Effector memory CD8-positive, alpha-beta T cell (primary cell): ENCODE results near the gene DHX29.
A peak's percentile ranks its signal among the peaks of the same experiment; 100 is the strongest.

Experiments used
- ATAC-seq: fragments of 150-1000 bp; cut with Tn5 transposase; replicated peaks from 2 replicates; pipeline ENCODE4 v1.10.0; 2021; ENCODE audit warnings: mild to moderate bottlenecking, moderate library complexity
- DNase-seq, 3 experiments: peaks; one replicate each; pipeline ENCODE4 v3.0.0; 2021
- H3K27ac Mint-ChIP-seq, 2 donors: one replicate each; pipeline ENCODE4 v1.8.0; 2022; ENCODE audit warnings: mild to moderate bottlenecking in 2 of 2, mixed read lengths in 2 of 2, moderate library complexity in 2 of 2
- H3K27me3 Mint-ChIP-seq, 2 donors: one replicate each; pipeline ENCODE4 v1.8.0; 2022; ENCODE audit warnings: mixed read lengths in 2 of 2
- H3K36me3 Mint-ChIP-seq: one replicate; pipeline ENCODE4 v1.8.0; 2022; ENCODE audit warnings: mild to moderate bottlenecking, moderate library complexity, mixed read lengths; ENCODE audit not compliant: insufficient read depth
- H3K4me1 Mint-ChIP-seq, 2 donors: one replicate each; pipeline ENCODE4 v1.8.0; 2022; ENCODE audit warnings: low read depth in 2 of 2, mixed read lengths in 2 of 2
- H3K4me3 Mint-ChIP-seq, 2 donors: one replicate each; pipeline ENCODE4 v1.8.0; 2022; ENCODE audit warnings: mild to moderate bottlenecking in 2 of 2, mixed read lengths in 2 of 2, moderate library complexity in 2 of 2
- H3K9me3 Mint-ChIP-seq, 2 donors: one replicate each; pipeline ENCODE4 v1.8.0; 2022; ENCODE audit warnings: mixed read lengths in 2 of 2
- total RNA-seq, 9 experiments: gene quantifications; one replicate each; lab custom pipeline; 2026; lab: John Stamatoyannopoulos, UW

The DHX29 gene, protein sequence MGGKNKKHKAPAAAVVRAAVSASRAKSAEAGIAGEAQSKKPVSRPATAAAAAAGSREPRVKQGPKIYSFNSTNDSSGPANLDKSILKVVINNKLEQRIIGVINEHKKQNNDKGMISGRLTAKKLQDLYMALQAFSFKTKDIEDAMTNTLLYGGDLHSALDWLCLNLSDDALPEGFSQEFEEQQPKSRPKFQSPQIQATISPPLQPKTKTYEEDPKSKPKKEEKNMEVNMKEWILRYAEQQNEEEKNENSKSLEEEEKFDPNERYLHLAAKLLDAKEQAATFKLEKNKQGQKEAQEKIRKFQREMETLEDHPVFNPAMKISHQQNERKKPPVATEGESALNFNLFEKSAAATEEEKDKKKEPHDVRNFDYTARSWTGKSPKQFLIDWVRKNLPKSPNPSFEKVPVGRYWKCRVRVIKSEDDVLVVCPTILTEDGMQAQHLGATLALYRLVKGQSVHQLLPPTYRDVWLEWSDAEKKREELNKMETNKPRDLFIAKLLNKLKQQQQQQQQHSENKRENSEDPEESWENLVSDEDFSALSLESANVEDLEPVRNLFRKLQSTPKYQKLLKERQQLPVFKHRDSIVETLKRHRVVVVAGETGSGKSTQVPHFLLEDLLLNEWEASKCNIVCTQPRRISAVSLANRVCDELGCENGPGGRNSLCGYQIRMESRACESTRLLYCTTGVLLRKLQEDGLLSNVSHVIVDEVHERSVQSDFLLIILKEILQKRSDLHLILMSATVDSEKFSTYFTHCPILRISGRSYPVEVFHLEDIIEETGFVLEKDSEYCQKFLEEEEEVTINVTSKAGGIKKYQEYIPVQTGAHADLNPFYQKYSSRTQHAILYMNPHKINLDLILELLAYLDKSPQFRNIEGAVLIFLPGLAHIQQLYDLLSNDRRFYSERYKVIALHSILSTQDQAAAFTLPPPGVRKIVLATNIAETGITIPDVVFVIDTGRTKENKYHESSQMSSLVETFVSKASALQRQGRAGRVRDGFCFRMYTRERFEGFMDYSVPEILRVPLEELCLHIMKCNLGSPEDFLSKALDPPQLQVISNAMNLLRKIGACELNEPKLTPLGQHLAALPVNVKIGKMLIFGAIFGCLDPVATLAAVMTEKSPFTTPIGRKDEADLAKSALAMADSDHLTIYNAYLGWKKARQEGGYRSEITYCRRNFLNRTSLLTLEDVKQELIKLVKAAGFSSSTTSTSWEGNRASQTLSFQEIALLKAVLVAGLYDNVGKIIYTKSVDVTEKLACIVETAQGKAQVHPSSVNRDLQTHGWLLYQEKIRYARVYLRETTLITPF (N-terminal part only)
- total RNA-seq: 37.0 to 89.3 (median 73.7) reads per million in 9 experiments

GRCh38 chr5:55307383-55308253 is at the start of gene DHX29, which contains the start of gene MTREX:
TSS of gene DHX29 (minus strand) at chr5:55307694. CDS start at chr5:55307573, 121 bp downstream.
TSS of gene MTREX (plus strand) at chr5:55307989. CDS start at chr5:55308014, 25 bp downstream.
- Mint-ChIP-seq H3K36me3 (peaks cover 10% of the 10 kb centered on the region), H3K27ac (no peak within 1 kb of the TSS), H3K9me3 (no peaks in the 10 kb centered on the region), H3K4me3 (no peak within 1 kb of the TSS), H3K27me3 (no peaks in the 10 kb centered on the region), H3K4me1 (peaks cover 13 to 25% of the 10 kb centered on the region in 2 donors)
- DNase-seq (peak; percentile 85 to 87 (median 85)), ATAC-seq (peak; percentile 92)

GRCh38 chr5:55356896-55357295 is 49.4 kb upstream of the DHX29 start:
- H3K27ac Mint-ChIP-seq: no peak overlapping the region
- H3K9me3 Mint-ChIP-seq: no peaks in the 10 kb centered on the region
- ATAC-seq (no peak), DNase-seq (no peak)
- peaks cover 0 to 3% of the 10 kb centered on the region in 2 donors for H3K4me1 Mint-ChIP-seq
- peaks cover 58% of the 10 kb centered on the region for H3K36me3 Mint-ChIP-seq
- H3K27me3 Mint-ChIP-seq: no peaks in the 10 kb centered on the region
- no peak overlapping the region for H3K4me3 Mint-ChIP-seq

- H3K4me1 Mint-ChIP-seq: peaks cover 0 to 6% of the 10 kb centered on the region in 2 donors
- no peak overlapping the region for H3K27ac Mint-ChIP-seq
- no peaks in the 10 kb centered on the region for H3K9me3 Mint-ChIP-seq
- DNase-seq (no peak), ATAC-seq (no peak)
- no peak overlapping the region for H3K4me3 Mint-ChIP-seq
- H3K36me3 Mint-ChIP-seq: peaks cover 87% of the 10 kb centered on the region
- H3K27me3 Mint-ChIP-seq: no peaks in the 10 kb centered on the region
These were observed 43.3 kb upstream of the DHX29 start for GRCh38 chr5:55350754-55351153.

GRCh38 chr5:55347786-55348185 is 40.3 kb upstream of the DHX29 start:
- Mint-ChIP-seq H3K27ac (no peak overlapping the region), H3K36me3 (peaks cover 86% of the 10 kb centered on the region), H3K4me3 (no peak overlapping the region), H3K4me1 (peaks cover 2 to 3% of the 10 kb centered on the region in 2 donors), H3K9me3 (no peaks in the 10 kb centered on the region), H3K27me3 (no peaks in the 10 kb centered on the region)
- DNase-seq: no peak
- no peak for ATAC-seq

DNA sequence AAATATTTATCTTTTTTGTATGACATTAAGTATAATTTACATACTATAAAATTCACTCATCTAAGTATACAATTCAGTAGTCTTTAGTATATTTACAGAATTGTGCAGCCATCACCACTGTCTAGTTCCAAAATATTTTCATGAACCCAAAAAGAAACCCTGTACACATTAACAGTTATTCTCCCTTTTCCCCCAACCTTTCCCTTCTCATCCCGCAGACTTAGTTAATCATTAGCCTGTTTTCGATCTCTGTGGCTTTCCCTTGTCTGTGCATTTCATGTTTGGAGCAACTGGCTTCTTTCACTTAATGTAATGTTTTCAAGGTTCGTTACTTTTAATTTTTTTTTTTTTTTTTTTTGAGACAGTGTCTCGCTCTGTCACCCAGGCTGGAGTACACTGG is 37.8 kb upstream of the DHX29 start:
- H3K36me3 Mint-ChIP-seq: peaks cover 84% of the 10 kb centered on the region
- H3K27ac Mint-ChIP-seq: no peak overlapping the region
- DNase-seq (no peak), ATAC-seq (no peak)
- no peak overlapping the region for H3K4me3 Mint-ChIP-seq
- H3K9me3 Mint-ChIP-seq: no peaks in the 10 kb centered on the region
- no peaks in the 10 kb centered on the region for H3K27me3 Mint-ChIP-seq
- peaks cover 2 to 3% of the 10 kb centered on the region in 2 donors for H3K4me1 Mint-ChIP-seq

DNA sequence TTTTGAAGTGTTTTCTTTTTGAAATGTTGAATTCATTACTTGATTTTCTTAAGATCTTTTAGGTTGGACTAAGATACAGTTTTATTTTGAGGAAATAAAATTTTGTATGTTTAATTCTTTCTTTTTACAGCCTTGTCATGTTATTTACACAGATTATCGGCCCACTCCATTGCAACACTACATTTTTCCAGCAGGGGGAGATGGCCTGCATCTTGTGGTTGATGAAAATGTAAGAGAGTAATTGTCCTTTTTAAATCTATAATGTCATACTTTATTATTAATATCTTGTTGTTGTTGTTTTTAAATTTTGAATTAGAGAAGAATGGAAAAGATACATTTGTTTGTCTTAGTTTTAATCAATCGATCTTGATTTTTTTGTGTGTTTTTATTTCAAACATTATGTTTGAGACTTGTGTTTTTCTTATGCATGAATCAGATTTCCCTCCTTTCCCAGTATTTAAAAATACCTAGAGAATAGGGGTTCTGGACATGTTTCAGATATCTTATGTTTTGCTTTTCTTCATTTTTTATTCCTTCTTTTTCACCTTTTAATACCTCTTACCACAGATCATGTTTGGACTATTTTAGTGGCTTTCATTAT is 37.0 kb upstream of the DHX29 start:
- Mint-ChIP-seq H3K9me3 (no peaks in the 10 kb centered on the region), H3K4me3 (no peak overlapping the region), H3K4me1 (peaks cover 2 to 3% of the 10 kb centered on the region in 2 donors), H3K36me3 (peaks cover 76% of the 10 kb centered on the region), H3K27ac (peak overlapping the region in 1 of 2 donors; percentile 60), H3K27me3 (no peaks in the 10 kb centered on the region)
- ATAC-seq (peak; percentile 72), DNase-seq (peak; percentile 56 to 71 (median 58))

DNA sequence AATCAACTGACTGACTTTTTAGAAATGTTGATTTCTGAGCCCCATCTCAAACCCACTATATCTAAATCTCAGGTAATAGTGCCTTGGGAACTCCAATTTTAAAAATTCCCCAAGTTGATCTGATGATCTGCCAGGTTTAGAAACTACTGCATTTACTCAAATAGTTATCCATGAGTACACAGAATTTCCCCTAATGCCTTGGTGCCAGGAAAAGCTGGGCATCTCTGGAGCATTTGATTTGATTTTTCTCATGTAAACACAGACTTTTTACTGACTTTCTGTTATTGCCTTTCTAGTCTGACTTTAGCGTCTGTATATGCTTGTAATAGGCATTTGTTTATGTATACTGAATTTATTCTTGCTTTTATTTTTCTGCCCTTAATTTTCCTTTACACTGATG is 36.1 kb upstream of the DHX29 start:
- H3K27me3 Mint-ChIP-seq: no peaks in the 10 kb centered on the region
- DNase-seq (no peak), ATAC-seq (no peak)
- H3K27ac Mint-ChIP-seq: peak overlapping the region in 1 of 2 donors; percentile 32
- H3K36me3 Mint-ChIP-seq: peaks cover 74% of the 10 kb centered on the region
- peaks cover 3 to 7% of the 10 kb centered on the region in 2 donors for H3K4me1 Mint-ChIP-seq
- no peak overlapping the region for H3K4me3 Mint-ChIP-seq
- no peaks in the 10 kb centered on the region for H3K9me3 Mint-ChIP-seq

DNA sequence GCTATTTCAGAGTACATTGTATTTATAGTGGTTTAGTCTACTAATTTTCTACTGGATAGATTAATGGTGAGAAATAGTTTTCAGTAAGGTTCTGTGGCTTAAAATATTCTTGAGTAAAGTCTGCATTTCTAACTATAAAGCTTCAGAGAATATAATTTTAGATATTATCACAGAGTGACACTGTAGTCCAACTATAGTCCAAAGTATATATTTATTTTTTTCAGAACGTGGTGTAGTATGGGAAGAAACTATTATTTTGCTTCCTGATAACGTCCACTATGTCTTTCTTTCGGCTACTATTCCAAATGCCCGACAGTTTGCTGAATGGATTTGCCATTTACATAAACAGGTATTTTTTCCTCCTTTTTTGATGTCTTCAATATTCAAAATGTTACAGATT is 35.6 kb upstream of the DHX29 start:
- H3K36me3 Mint-ChIP-seq: peaks cover 74% of the 10 kb centered on the region
- no peak for DNase-seq

DNA sequence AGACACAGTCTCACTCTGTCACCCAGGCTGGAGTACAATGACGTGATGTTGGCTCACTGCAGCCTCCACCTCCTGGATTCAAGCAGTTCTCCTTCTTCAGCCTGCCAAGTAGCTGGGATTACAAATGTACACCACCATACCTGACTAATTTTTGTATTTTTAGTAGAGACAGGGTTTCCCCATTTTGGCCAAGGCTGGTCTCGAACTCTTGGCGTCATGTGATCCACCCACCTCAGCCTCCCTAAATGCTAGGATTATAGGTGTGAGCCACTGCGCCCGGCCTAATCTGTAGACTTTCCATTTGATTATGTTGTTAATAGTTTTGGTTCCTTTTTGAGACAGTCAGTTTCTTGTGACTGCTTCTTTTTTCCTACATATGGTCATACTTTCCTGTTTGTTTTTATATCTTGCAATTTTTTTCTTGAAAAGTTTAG is 31.3 kb upstream of the DHX29 start:
- ATAC-seq (no peak), DNase-seq (no peak)
- Mint-ChIP-seq H3K9me3 (no peaks in the 10 kb centered on the region), H3K27ac (peak overlapping the region; percentile 80 to 83), H3K36me3 (peaks cover 47% of the 10 kb centered on the region), H3K4me3 (peak overlapping the region; percentile 41 to 75), H3K4me1 (peaks cover 12 to 15% of the 10 kb centered on the region in 2 donors), H3K27me3 (no peaks in the 10 kb centered on the region)

More for the DNA sequence above, 35.6 kb upstream of the DHX29 start:
- ATAC-seq: no peak
- H3K27ac Mint-ChIP-seq: peak overlapping the region in 1 of 2 donors; percentile 32
- no peaks in the 10 kb centered on the region for H3K9me3 Mint-ChIP-seq
- H3K4me3 Mint-ChIP-seq: no peak overlapping the region
- no peaks in the 10 kb centered on the region for H3K27me3 Mint-ChIP-seq
- peaks cover 8 to 10% of the 10 kb centered on the region in 2 donors for H3K4me1 Mint-ChIP-seq

DNA sequence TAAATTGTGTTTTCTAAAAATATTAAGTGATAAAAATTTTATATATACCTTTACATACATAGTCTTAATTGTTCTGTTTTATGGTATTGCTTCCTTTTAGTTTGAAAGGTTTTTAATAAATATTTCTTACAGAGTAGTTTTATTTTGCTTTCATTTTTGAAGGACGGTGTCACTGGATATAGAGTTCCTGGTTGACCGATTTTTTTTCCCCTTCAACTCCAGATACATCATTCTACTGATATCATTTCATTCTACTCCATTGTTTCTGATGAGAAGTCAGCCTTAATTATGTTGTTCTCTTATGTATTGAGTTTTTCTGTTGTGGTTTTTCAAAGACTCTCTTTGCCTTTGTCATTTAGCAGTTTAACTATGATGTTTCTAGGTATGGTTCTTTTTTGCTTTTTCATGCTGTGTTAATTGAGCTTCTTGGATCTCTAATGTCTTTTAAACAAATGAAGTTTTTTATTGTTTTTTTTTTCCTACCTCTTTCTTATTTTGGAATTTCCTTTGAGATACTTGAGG is 30.7 kb upstream of the DHX29 start:
- no peaks in the 10 kb centered on the region for H3K27me3 Mint-ChIP-seq
- peaks cover 47% of the 10 kb centered on the region for H3K36me3 Mint-ChIP-seq
- DNase-seq (no peak), ATAC-seq (no peak)
- H3K4me1 Mint-ChIP-seq: peaks cover 12 to 15% of the 10 kb centered on the region in 2 donors
- H3K9me3 Mint-ChIP-seq: no peaks in the 10 kb centered on the region
- peak overlapping the region; percentile 80 to 83 for H3K27ac Mint-ChIP-seq
- H3K4me3 Mint-ChIP-seq: peak overlapping the region; percentile 41 to 75

DNA sequence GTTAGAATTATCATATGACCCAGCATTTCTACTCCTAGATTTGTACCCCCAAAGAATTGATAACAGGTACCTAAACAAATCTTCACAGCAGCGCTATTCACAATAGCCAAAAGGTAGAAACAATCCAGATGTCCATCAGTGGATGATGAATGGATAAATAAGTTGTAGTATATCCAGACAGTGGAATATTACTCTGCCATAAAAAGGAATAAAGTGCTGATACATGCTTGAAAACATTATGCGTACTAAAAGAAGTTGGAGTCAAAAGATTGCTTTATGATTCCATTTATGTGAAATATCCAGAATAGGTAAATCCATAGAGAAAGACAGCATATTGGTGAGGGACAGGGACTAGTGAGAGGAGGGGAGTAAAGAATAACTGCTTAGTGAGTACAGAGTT is 26.3 kb upstream of the DHX29 start:
- DNase-seq (no peak), ATAC-seq (no peak)
- H3K27ac Mint-ChIP-seq: no peak overlapping the region
- peaks cover 12 to 30% of the 10 kb centered on the region in 2 donors for H3K4me1 Mint-ChIP-seq
- no peak overlapping the region for H3K4me3 Mint-ChIP-seq
- no peaks in the 10 kb centered on the region for H3K9me3 Mint-ChIP-seq
- H3K27me3 Mint-ChIP-seq: no peaks in the 10 kb centered on the region
- H3K36me3 Mint-ChIP-seq: peaks cover 36% of the 10 kb centered on the region
